IMR-90 (cell line): Measurements from ENCODE around the gene CD180. TPM values are rescaled to one million over a fixed set of nuclear protein-coding genes. Genes with fewer than 3 reads are reported as not detected.

Experiments used
- ATAC-seq: fragments of 200-7000 bp; cut with Tn5 transposase; 2 replicates; pipeline ENCODE4 v1.9.1; 2020; ENCODE audit warnings: low read depth, mild to moderate bottlenecking, moderate library complexity
- BruUV-seq: library from RNA; stranded (reverse); fragments of 400-500 nt; replicated peaks from 2 replicates; lab custom pipeline; 2021; lab: Mats Ljungman, UMichigan
- CTCF ChIA-PET: fragments of 300-600 bp; formaldehyde crosslinking; extraction: SDS; loops from one replicate; lab custom pipeline; 2021; ENCODE audit warnings: antibody characterized with exemption; lab: Yijun Ruan, JAX
- POLR2A ChIA-PET: fragments of 300-600 bp; sonication (Branson Sonifier 250); formaldehyde crosslinking; loops from one replicate; lab custom pipeline; 2022; ENCODE audit warnings: antibody characterized with exemption; ENCODE audit not compliant: unreplicated experiment; lab: Charles Lee
- DNase-seq: peaks from one replicate; pipeline ENCODE4 v3.0.0; 2013
- H2AFZ ChIP-seq: replicated peaks from 2 replicates; pipeline ENCODE3; 2013; ENCODE audit warnings: low read length, mild to moderate bottlenecking; ENCODE audit not compliant: poor library complexity
- H2AK5ac ChIP-seq: 2 replicates; pipeline ENCODE4 v1.6.1; 2013; ENCODE audit warnings: low read depth, low read length, inconsistent platforms
- H2AK9ac ChIP-seq: replicated peaks from 2 replicates; pipeline ENCODE3; 2013; ENCODE audit warnings: mild to moderate bottlenecking, low read depth, low read length, moderate library complexity; ENCODE audit not compliant: poor library complexity
- H2BK120ac ChIP-seq: 2 replicates; pipeline ENCODE4 v1.6.1; 2013; ENCODE audit warnings: low read depth, low read length, inconsistent platforms
- H2BK15ac ChIP-seq: 3 replicates; pipeline ENCODE4 v1.6.1; 2013; ENCODE audit warnings: low read depth, low read length, inconsistent platforms
- H2BK20ac ChIP-seq: 2 replicates; pipeline ENCODE4 v1.6.1; 2013; ENCODE audit warnings: low read depth, mild to moderate bottlenecking, inconsistent platforms, low read length, moderate library complexity
- H2BK5ac ChIP-seq: 2 replicates; pipeline ENCODE4 v1.6.1; 2013; ENCODE audit warnings: mild to moderate bottlenecking, low read depth, low read length, inconsistent platforms; ENCODE audit not compliant: poor library complexity, severe bottlenecking
- H3K14ac ChIP-seq: replicated peaks from 2 replicates; pipeline ENCODE4 v1.6.1; 2013; ENCODE audit warnings: low read depth, low read length, inconsistent platforms
- H3K18ac ChIP-seq: 2 replicates; pipeline ENCODE4 v1.6.1; 2013; ENCODE audit warnings: low read depth, low read length, control low read depth
- H3K23ac ChIP-seq: 2 replicates; pipeline ENCODE4 v1.6.1; 2013; ENCODE audit warnings: low read depth, low read length, inconsistent platforms
- H3K27ac ChIP-seq: 2 replicates; pipeline ENCODE4 v1.5.1; 2013; ENCODE audit warnings: mild to moderate bottlenecking, control low read depth, low read length; ENCODE audit not compliant: insufficient read depth
- H3K27me3 ChIP-seq: 2 replicates; pipeline ENCODE4 v1.6.1; 2013; ENCODE audit warnings: low read length; ENCODE audit not compliant: control insufficient read depth, insufficient read depth
- H3K36me3 ChIP-seq: 2 replicates; pipeline ENCODE4 v1.6.1; 2013; ENCODE audit warnings: low read length, mixed read lengths; ENCODE audit not compliant: control insufficient read depth, insufficient read depth
- H3K4ac ChIP-seq: 2 replicates; pipeline ENCODE4 v1.6.1; 2013; ENCODE audit warnings: low read depth, low read length, inconsistent platforms
- H3K4me1 ChIP-seq: 2 replicates; pipeline ENCODE4 v1.6.1; 2013; ENCODE audit warnings: low read length, mixed read lengths; ENCODE audit not compliant: control insufficient read depth, insufficient read depth
- H3K4me2 ChIP-seq: 2 replicates; pipeline ENCODE4 v1.6.1; 2013; ENCODE audit warnings: low read depth, mild to moderate bottlenecking, control low read depth, low read length, moderate library complexity
- H3K4me3 ChIP-seq: 2 replicates; pipeline ENCODE4 v1.5.1; 2013; ENCODE audit warnings: low read depth, mild to moderate bottlenecking, control low read depth, low read length, moderate library complexity; ENCODE audit not compliant: insufficient read depth
- H3K56ac ChIP-seq: 2 replicates; pipeline ENCODE4 v1.6.1; 2013; ENCODE audit warnings: low read length, inconsistent platforms; ENCODE audit not compliant: insufficient read depth; ENCODE audit errors: extremely low read depth
- H3K79me1 ChIP-seq, 2 experiments: 2 replicates each; pipeline ENCODE4 v1.6.1; 2013; ENCODE audit warnings: low read length in 2 of 2, inconsistent platforms in 1 of 2, low read depth in 1 of 2
- H3K9ac ChIP-seq: 2 replicates; pipeline ENCODE4 v1.6.1; 2013; ENCODE audit warnings: low read depth, low read length, control low read depth
- H3K9me1 ChIP-seq: 2 replicates; pipeline ENCODE4 v1.6.1; 2013; ENCODE audit warnings: low read length, inconsistent platforms; ENCODE audit not compliant: insufficient read depth
- H3K9me3 ChIP-seq: 2 replicates; pipeline ENCODE4 v1.6.1; 2013; ENCODE audit warnings: low read length; ENCODE audit not compliant: control insufficient read depth, insufficient read depth
- H4K20me1 ChIP-seq: 2 replicates; pipeline ENCODE4 v1.6.1; 2013; ENCODE audit warnings: low read length, inconsistent platforms; ENCODE audit not compliant: insufficient read depth
- H4K5ac ChIP-seq: 2 replicates; pipeline ENCODE4 v1.6.1; 2013; ENCODE audit warnings: mild to moderate bottlenecking, low read depth, low read length, control low read depth
- H4K8ac ChIP-seq, 2 experiments: 2 replicates each; pipeline ENCODE4 v1.6.1; 2013; ENCODE audit warnings: low read depth in 2 of 2, low read length in 2 of 2, control low read depth in 1 of 2, inconsistent platforms in 1 of 2
- H4K91ac ChIP-seq: 2 replicates; pipeline ENCODE4 v1.6.1; 2013; ENCODE audit warnings: low read depth, low read length, inconsistent platforms; ENCODE audit not compliant: insufficient read depth
- CEBPB ChIP-seq: IDR thresholded peaks from 2 replicates; pipeline ENCODE4 v1.6.1; 2012; ENCODE audit warnings: low read depth, low read length, improper control_type of control experiment
- CTCF ChIP-seq: conservative IDR thresholded peaks from 2 replicates; pipeline ENCODE4 v1.5.1; 2012; ENCODE audit warnings: mild to moderate bottlenecking, low read depth, low read length, improper control_type of control experiment
- ELK1 ChIP-seq: fragments of 150-350 bp; IDR thresholded peaks from 2 replicates; pipeline ENCODE4 v1.6.1; 2016; ENCODE audit warnings: low read depth, mild to moderate bottlenecking, low read length, moderate library complexity, borderline replicate concordance
- MAFK ChIP-seq: IDR thresholded peaks from 2 replicates; pipeline ENCODE4 v1.6.1; 2012; ENCODE audit warnings: low read depth, low read length, improper control_type of control experiment
- NFE2L2 ChIP-seq: fragments of 150-350 bp; IDR thresholded peaks from 2 replicates; pipeline ENCODE4 v1.6.1; 2016; ENCODE audit warnings: low read depth, mild to moderate bottlenecking, low read length
- WGBS, 2 experiments: methylation state at CpG; one replicate each; pipeline versions ENCODE4 v1.1.5 to v1.1.7; 2013; ENCODE audit warnings: missing lambda C conversion rate in 2 of 2; ENCODE audit not compliant: insufficient read length in 1 of 2; ENCODE audit errors: extremely low coverage in 2 of 2; 5-methylcytosine and 5-hydroxymethylcytosine counted together
- dilution Hi-C: fragments of 300-500 bp; cut with HindIII; formaldehyde crosslinking; loops from one replicate; pipeline ENCODE4 v1.14.3; 2018; ENCODE audit warnings: low sequenced_read_pairs; ENCODE audit not compliant: unreplicated experiment
- in situ Hi-C: fragments of 300-500 bp; cut with MboI; formaldehyde crosslinking; loops from 3 replicates; pipeline ENCODE4 v1.14.3; 2019; ENCODE audit warnings: low sequenced_read_pairs, inconsistent platforms, mixed read lengths
- intact Hi-C: fragments of 100-400 bp; cut with micrococcal nuclease; formaldehyde crosslinking; loops from 2 replicates; pipeline ENCODE4 v1.10.0; 2022
- polyA plus RNA-seq, 3 experiments: library from polyadenylated mRNA; depleted of rRNA; stranded (reverse); fragments of >200 nt; gene quantifications; 2 replicates each; pipeline ENCODE4 v1.2.3, GENCODE V29; 2012; ENCODE audit warnings: low replicate concordance in 1 of 3
- total RNA-seq: library from RNA; depleted of rRNA; stranded (reverse); fragments of >200 nt; gene quantifications from 2 replicates; pipeline ENCODE4 v1.2.3, GENCODE V29; 2012

CD180 gene
- total and polyA plus RNA-seq, 2 of the 4 experiments (the other 2 are of a cell fraction): not detected

- Histone ChIP-seq H4K20me1 (no peaks in the 10 kb centered on the region), H3K4me1 (peaks cover 2% of the 10 kb centered on the region; the same call in 1 of the 2 replicates), H3K9ac (no peak overlapping the region), H2AK5ac (no peak overlapping the region), H4K8ac (no peak overlapping the region), H3K36me3 (peaks cover 21% of the 10 kb centered on the region), H3K79me1 (no peaks in the 10 kb centered on the region), H3K14ac (no peak overlapping the region), H3K18ac (no peak overlapping the region), H2AK9ac (no peak overlapping the region), H3K23ac (no peak overlapping the region), H3K9me1 (no peaks in the 10 kb centered on the region), H3K4ac (no peak overlapping the region), H3K56ac (no peak overlapping the region), H3K4me2 (no peak overlapping the region), H3K4me3 (no peak overlapping the region), H2BK120ac (no peak overlapping the region), H3K27ac (no peak overlapping the region), H3K27me3 (no peaks in the 10 kb centered on the region), H2AFZ (no peak overlapping the region), H4K5ac (no peak overlapping the region), H2BK5ac (no peak overlapping the region), H2BK20ac (no peak overlapping the region), H2BK15ac (no peak overlapping the region), H3K9me3 (no peaks in the 10 kb centered on the region), H4K91ac (no peak overlapping the region)
- intact Hi-C loops (loop anchor here (10.0 kb wide), 1 partner anchor 1880 kb away; no protein-coding TSS in a partner anchor), in situ Hi-C loops (loop anchor here (5.0 kb wide), 1 partner anchor 47 kb away; no protein-coding TSS in a partner anchor), dilution Hi-C loops (no loop called here)
- POLR2A ChIA-PET: interaction anchor here (0.5 kb wide), 1 partner anchor 17 kb away, joined by 4 read pairs; no protein-coding TSS in a partner anchor
- no peak for ATAC-seq
- 94% methylated on average over 3 of the region's 17 CpGs; no CpG with 5 or more reads in 1 of the 2 experiments for WGBS, 2 experiments
- TF ChIP-seq NFE2L2: no peak
- TF ChIP-seq CEBPB: no peak
- no peak for TF ChIP-seq CTCF
- TF ChIP-seq ELK1: no peak
- no peak for TF ChIP-seq MAFK
- no TSS peak for BruUV-seq
- CTCF ChIA-PET: interaction anchor here (1.7 kb wide), 1 partner anchor 44 kb away, joined by 4 read pairs; no protein-coding TSS in a partner anchor
- no peak for DNase-seq
These were observed 31.6 kb downstream of the CD180 start for GRCh38 chr5:67164856-67165525.
